ENCODE data around the gene DLEC1. TPM values are rescaled to one million over a fixed set of nuclear protein-coding genes. Genes with fewer than 3 reads are reported as not detected.

Gene DLEC1
- total RNA-seq, 1 experiment from 2014 or later, result not detected

DNA sequence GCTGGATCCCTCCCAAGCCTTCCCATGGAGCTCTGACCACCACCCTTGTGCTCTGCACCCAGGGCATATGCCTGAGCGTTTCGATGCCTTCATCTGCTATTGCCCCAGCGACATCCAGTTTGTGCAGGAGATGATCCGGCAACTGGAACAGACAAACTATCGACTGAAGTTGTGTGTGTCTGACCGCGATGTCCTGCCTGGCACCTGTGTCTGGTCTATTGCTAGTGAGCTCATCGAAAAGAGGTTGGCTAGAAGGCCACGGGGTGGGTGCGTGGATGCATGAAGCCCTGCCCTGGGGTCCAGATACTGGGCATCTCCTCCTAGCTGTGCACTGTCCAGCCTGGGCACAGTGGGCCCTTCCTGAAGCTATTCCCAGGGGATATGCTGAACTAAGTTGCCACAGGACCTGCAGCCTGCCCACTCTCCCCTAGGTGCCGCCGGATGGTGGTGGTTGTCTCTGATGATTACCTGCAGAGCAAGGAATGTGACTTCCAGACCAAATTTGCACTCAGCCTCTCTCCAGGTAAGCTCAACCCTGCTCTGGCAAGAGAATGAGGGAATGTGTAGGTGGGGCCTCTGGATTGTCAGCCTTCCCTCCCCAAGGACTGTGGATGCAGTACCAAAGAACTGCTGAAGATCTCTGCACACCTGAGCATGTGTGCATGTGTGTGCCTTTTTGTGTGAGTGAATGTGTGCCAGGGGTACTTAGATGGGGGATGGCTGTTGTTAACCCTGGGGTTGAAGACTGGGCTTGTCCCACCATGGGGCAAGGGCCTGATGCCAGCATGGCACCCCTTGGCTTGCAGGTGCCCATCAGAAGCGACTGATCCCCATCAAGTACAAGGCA lies 101.5 kb downstream of the DLEC1 start:
- Histone ChIP-seq H3K9me3 (no peaks in the 10 kb centered on the region), H3K36me3 (no peaks in the 10 kb centered on the region), H3K4me3 (no peak overlapping the region), H3K27me3 (no peaks in the 10 kb centered on the region)
- DNase-seq, result no peak

DNA sequence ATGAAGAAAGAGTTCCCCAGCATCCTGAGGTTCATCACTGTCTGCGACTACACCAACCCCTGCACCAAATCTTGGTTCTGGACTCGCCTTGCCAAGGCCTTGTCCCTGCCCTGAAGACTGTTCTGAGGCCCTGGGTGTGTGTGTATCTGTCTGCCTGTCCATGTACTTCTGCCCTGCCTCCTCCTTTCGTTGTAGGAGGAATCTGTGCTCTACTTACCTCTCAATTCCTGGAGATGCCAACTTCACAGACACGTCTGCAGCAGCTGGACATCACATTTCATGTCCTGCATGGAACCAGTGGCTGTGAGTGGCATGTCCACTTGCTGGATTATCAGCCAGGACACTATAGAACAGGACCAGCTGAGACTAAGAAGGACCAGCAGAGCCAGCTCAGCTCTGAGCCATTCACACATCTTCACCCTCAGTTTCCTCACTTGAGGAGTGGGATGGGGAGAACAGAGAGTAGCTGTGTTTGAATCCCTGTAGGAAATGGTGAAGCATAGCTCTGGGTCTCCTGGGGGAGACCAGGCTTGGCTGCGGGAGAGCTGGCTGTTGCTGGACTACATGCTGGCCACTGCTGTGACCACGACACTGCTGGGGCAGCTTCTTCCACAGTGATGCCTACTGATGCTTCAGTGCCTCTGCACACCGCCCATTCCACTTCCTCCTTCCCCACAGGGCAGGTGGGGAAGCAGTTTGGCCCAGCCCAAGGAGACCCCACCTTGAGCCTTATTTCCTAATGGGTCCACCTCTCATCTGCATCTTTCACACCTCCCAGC lies 102.4 kb downstream of the DLEC1 start:
- Histone ChIP-seq H3K27me3 (no peaks in the 10 kb centered on the region), H3K36me3 (no peaks in the 10 kb centered on the region), H3K9me3 (no peaks in the 10 kb centered on the region), H3K4me3 (no peak overlapping the region)
- no peak for DNase-seq

DNA sequence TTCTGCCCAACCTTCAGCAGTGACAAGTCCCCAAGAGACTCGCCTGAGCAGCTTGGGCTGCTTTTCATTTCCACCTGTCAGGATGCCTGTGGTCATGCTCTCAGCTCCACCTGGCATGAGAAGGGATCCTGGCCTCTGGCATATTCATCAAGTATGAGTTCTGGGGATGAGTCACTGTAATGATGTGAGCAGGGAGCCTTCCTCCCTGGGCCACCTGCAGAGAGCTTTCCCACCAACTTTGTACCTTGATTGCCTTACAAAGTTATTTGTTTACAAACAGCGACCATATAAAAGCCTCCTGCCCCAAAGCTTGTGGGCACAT lies 102.9 kb downstream of the DLEC1 start:
- Histone ChIP-seq H3K9me3 (no peaks in the 10 kb centered on the region), H3K27me3 (no peaks in the 10 kb centered on the region), H3K36me3 (no peaks in the 10 kb centered on the region), H3K4me3 (no peak overlapping the region)
- DNase-seq, result no peak

DNA sequence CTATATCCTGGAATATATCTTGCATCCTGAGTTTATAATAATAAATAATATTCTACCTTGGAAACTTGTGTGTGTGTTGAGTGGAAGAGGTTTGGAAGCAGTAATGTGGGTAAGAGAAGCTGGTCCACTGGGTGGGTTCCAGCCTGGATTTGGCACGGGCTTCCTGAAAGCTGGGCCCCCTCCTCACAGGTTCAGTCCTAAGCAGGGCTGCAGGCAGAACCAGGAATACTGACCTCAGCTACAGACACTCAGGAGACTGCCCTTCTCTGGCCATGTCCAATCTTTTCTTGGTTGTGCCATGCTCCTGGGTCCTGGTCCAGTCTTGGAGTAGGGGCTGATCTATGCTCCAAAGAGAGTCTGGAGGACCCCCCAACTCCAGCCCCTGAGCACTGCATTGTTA lies 104.0 kb downstream of the DLEC1 start:
- no peak overlapping the region for H3K4me3 ChIP-seq
- H3K36me3 ChIP-seq, result no peaks in the 10 kb centered on the region
- H3K27me3 ChIP-seq, result no peaks in the 10 kb centered on the region
- no peak for DNase-seq
- no peaks in the 10 kb centered on the region for H3K9me3 ChIP-seq

DNA sequence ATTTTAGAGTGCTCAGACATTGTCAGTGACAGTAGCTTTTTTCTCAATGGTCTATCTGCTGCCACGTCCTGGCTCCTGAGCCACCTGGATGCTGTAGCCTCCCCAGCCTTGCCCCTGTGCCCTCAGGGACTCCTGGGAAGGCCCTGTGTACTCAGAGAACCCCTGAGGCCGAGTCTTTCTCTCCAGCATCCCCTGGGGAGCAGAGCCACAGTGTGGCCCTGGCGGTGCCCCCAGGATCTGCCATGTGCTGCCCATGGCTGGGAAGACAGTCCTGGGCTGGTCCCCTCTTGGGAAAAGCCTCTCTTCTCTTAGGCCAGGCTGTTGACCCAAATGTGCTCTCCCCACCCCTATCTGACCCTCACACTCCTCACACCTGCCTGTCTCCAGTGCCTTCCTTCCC lies 104.5 kb downstream of the DLEC1 start:
- no peaks in the 10 kb centered on the region for H3K27me3 ChIP-seq
- H3K9me3 ChIP-seq, result no peaks in the 10 kb centered on the region
- no peak overlapping the region for H3K4me3 ChIP-seq
- no peaks in the 10 kb centered on the region for H3K36me3 ChIP-seq
- no peak for DNase-seq

DNA sequence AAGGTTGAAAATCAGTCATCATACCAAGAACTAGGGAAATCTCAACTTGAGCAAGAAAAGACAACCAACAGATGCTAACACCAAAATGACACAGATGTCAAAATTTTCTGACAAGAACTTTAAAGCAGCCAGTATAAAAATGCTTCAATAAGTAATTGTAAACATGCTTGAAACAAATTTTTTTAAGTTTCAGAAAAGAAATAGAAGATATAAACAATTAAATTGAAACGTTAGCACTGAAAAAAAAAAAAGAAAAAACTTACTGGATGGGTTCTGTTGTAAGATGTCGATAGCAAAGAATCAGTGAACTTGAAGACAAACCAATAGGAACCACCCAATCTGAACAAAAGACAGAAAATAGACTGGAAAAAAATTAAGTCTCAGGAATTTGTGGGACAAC lies 107.5 kb downstream of the DLEC1 start:
- no peak for DNase-seq
- H3K36me3 ChIP-seq, result no peaks in the 10 kb centered on the region
- H3K27me3 ChIP-seq, result no peaks in the 10 kb centered on the region
- no peak overlapping the region for H3K4me3 ChIP-seq
- H3K9me3 ChIP-seq, result no peaks in the 10 kb centered on the region

DNA sequence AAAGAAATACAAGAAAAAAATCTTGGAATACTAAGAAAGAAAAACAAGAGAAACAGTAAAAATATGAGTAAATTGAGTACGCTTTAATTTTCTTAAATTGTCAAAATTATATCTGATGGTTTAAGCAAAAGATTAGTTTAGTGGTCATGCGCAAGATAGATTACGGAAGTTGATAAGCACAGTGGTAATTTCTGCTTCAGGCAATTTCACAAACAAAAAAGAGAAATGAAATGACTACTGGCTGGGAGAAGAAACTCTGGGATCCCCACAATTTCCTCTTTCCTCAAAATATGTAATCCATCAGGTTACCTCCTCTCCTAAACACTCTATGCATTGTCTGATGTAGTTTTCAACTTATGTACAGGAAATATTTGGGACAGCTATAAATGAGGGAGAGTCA lies 108.4 kb downstream of the DLEC1 start:
- no peak for DNase-seq
- Histone ChIP-seq H3K27me3 (no peaks in the 10 kb centered on the region), H3K4me3 (no peak overlapping the region), H3K36me3 (no peaks in the 10 kb centered on the region), H3K9me3 (no peaks in the 10 kb centered on the region)

DNA sequence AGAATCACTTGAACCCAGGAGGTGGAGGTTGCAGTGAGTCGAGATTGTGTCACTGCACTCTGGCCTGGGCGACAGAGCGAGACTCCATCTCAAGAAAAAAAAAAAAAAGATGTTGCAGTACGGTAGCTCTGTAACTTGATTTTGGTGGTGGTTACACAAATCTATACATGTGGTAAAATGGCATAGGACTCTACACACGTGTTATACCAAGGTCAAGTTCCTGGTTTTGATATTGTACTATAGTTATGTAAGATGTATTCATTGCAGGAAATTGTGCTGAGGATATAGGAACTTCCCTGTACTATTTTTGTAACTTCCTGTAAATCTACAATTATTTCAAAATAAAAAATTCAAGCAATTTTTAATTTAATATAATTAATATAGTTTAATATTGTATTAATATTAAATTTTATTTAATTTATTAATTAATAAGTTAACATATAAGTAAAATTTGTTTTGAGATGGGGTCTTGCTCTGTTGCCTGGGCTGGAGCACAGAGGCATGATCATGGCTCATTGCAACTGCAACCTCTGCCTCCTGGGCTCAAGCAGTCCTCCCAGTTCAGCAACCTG lies 109.4 kb downstream of the DLEC1 start:
- Histone ChIP-seq H3K36me3 (no peaks in the 10 kb centered on the region), H3K4me3 (no peak overlapping the region), H3K9me3 (no peaks in the 10 kb centered on the region), H3K27me3 (no peaks in the 10 kb centered on the region)
- DNase-seq, result no peak

DNA sequence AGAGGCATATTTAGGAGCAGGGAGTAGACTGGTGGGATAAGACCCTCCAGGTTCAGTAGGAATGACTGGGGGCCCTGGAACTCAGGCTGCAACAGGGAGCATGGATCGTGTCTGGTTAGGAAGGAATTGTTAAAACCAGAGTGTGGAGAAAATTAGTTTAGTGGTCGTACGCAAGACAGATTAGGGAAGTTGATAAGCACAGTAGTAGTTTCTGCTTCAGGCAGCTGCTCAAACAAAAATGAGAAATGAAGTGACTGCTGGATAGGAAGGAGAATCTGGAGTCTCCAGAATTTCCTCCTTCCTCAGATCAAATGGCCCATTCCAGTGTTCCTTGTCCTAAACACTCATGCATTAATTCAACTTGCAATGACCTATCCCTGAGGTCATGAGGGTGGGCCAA lies 110.7 kb downstream of the DLEC1 start:
- Histone ChIP-seq H3K9me3 (no peaks in the 10 kb centered on the region), H3K36me3 (no peaks in the 10 kb centered on the region), H3K27me3 (no peaks in the 10 kb centered on the region), H3K4me3 (no peak overlapping the region)
- DNase-seq, result no peak

DNA sequence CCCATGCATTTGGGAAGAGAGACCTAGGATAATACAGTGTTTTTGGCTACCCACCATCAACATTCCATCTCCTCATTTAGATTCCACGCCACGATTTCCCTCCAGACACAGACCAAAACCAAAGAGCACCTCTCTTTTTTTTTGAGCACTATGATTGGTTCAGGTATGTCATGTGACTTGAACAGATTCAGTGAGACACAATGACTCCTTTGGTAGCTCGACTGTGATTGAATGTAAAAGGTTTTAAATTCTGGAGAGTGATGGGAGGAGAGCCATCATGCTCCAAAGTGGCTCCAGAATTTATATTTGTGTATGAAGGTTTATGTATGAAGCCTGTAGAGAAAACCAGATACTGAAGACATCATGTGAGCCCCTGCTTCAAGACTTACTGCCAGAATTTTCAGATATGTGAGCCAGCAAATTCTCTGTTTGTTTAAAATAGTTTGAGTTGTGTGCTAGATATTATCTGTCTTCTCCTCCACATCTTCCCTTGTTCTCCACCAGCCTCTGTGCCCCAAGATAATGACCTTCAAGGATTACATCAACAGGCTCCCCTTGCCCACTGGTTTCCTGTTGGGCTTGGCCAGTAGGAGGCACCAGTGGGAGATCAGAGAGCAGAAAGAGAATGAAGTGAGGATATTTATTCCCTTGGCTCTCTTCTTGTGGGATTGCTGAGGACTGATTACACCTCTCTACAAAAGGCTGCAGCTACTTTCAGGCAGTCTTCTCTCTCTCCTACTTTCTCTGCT lies 111.9 kb downstream of the DLEC1 start:
- H3K36me3 ChIP-seq, result no peaks in the 10 kb centered on the region
- no peaks in the 10 kb centered on the region for H3K9me3 ChIP-seq
- H3K27me3 ChIP-seq, result no peaks in the 10 kb centered on the region
- no peak for DNase-seq
- no peak overlapping the region for H3K4me3 ChIP-seq

DNA sequence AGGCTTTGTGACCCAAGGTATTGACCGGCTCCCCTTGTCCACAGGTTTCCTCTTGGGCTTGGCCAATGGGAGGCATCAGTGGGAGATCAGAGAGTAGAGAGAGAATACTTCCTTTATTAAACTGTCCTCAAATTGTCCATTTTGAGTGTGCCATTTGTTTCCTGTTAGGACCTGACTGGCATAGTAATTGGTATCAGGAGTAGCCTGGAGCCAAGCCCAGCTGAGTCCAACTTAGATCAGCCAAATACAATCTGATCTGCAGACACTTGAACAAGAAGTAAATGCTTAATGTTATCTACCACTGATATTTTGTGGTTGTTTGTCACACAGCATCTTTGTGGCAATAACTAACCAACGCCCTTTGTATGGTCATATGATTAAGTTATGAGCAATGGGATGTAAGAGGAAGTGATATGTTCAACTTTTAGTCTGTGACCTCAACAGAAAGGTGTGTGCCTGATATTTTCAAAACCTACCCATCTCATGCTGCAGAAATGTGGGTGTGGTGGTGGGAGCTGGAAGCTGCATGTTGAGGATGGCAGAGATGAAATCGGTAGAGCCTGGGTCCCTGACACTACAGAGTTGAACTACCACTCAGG lies 112.8 kb downstream of the DLEC1 start:
- H3K9me3 ChIP-seq, result no peaks in the 10 kb centered on the region
- H3K27me3 ChIP-seq, result no peaks in the 10 kb centered on the region
- no peaks in the 10 kb centered on the region for H3K36me3 ChIP-seq
- DNase-seq, result no peak
- no peak overlapping the region for H3K4me3 ChIP-seq

DNA sequence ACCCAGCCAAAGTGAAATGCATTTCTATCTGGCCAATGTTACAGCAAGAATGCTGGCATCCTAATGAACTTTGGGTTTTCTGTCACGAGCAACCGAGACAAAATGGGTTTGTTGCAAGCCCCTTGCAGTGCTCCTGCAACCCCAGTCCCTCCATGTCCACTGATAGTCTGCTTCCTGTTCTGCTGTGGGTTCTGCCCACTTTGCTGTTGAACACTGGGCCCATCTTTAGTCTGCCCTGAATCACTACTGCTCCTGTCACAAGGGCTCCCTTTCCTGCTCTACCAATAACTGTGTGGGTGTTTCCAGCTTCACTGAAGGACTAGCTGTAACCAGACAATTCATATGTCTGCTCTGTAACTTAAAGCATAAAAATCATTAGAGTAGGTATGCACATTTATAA lies 113.6 kb downstream of the DLEC1 start:
- no peaks in the 10 kb centered on the region for H3K9me3 ChIP-seq
- no peaks in the 10 kb centered on the region for H3K36me3 ChIP-seq
- DNase-seq, result no peak
- no peaks in the 10 kb centered on the region for H3K27me3 ChIP-seq
- no peak overlapping the region for H3K4me3 ChIP-seq

DNA sequence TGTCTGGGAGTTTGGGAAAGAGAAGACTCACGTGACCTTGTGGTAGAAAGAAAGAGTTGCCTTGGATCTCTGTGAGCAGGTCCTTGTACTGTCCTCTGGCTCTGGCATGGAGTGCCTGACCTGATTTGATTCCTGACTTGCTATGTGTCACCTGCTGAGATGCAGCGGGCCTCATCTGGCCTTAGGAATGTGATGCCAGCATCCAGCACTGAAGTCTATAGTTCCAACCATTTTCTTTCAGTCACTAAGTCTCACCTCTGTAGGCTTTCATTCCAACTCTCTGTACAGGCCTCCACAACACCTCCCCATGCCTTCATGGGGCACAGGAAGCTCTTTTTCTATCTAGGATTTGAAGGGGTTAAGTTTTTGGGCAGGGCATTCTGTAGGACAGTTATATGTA lies 114.2 kb downstream of the DLEC1 start:
- Histone ChIP-seq H3K4me3 (no peak overlapping the region), H3K9me3 (no peaks in the 10 kb centered on the region), H3K27me3 (no peaks in the 10 kb centered on the region), H3K36me3 (no peaks in the 10 kb centered on the region)
- DNase-seq, result no peak

DNA sequence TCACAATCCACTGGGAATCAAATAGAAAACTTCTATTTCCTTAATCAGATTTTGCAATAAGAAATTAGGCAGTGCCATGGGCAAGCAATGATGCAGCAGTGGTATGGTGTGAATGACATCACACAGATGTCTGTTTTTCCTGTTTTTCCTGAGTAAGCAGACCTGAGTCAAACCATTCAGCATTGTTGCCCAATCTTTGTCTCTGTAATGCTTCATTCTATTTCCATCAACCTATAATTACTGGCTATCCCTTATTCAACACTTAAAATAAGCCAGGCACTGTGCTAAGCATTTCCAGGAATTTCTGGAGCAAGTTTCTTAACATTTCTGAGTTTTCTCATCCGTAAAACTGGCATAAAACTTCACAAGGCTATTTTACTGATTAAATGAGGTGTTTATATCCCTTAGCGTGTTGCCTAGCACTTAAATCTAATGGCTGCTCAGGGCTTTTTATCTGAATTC lies 115.1 kb downstream of the DLEC1 start:
- no peak overlapping the region for H3K4me3 ChIP-seq
- no peak for DNase-seq
- no peaks in the 10 kb centered on the region for H3K9me3 ChIP-seq

DNA sequence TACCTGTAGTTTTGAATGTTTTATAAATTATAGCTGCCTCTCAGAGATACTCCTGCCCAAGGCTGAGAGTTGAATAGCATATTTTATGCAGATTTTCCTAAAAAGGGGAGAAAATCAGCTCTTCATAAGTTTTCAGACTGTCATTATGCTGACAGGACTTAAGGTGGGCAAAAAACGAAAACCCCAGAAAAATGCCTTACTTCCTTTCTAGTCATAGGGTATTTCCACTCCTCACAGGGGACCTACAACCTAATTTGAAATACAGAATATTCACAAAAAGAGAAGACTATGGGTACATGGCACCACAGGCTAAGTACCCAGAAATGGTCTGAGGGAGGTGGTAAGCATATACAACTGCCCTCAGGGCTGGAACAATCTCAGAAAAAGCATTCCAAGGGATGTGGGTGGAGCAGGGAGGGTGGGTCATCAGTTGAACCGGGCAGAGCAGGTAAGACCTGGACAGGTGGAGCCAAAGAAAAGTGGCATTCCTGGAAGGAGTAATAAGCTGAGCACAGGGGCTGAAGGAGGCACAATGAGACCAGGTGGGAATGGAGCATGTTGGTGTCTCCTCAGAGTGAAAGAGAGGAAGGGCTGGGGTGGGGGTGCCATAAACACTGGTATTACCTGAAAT lies 115.7 kb downstream of the DLEC1 start:
- Histone ChIP-seq H3K27me3 (no peaks in the 10 kb centered on the region), H3K4me3 (no peak overlapping the region), H3K36me3 (no peaks in the 10 kb centered on the region), H3K9me3 (no peaks in the 10 kb centered on the region)
- DNase-seq, result no peak

More for the DNA sequence above, 115.1 kb downstream of the DLEC1 start:
- no peaks in the 10 kb centered on the region for H3K27me3 ChIP-seq
- no peaks in the 10 kb centered on the region for H3K36me3 ChIP-seq

DNA sequence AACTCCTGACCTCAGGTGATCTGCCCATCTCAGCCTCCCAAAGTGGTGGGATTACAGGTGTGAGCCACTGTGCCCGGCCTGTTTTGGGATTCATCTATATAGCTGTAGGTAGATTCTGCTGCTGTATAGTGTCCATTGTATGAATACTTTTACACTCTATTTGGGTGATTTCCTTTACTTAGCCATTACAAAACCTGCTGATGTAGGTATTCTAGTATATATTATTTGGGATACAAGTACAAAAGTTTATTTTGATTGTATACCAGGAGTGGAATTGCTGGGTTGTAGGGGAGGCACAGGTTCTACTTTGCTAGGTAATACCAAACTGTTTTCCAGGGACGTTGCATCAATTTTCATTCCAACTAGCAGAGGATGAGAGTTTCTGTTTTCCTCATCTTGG lies 116.8 kb downstream of the DLEC1 start:
- H3K36me3 ChIP-seq, result no peaks in the 10 kb centered on the region
- H3K27me3 ChIP-seq, result no peaks in the 10 kb centered on the region
- no peaks in the 10 kb centered on the region for H3K9me3 ChIP-seq
- no peak for DNase-seq
- no peak overlapping the region for H3K4me3 ChIP-seq

Data from MG63 (cell line).